ENCODE data around the gene PRKAB1. TPM values are rescaled to one million over a fixed set of nuclear protein-coding genes. Genes with fewer than 3 reads are reported as not detected.

PRKAB1 gene
- total RNA-seq, 1 experiment from 2014 or later, result 36.3 TPM

- H3K9me3 ChIP-seq (ENCODE audit: control insufficient read depth, insufficient read depth, low read depth, low read length), result no peaks in the 10 kb centered on the region
- TF ChIP-seq TCF7L2 (IDR thresholded peaks at IDR 0.05; ENCODE audit: low read depth, low read length) (0 out of 2 replicates have a peak, but pooled peaks have one; percentile 48), SIN3A (IDR thresholded peaks at IDR 0.05; ENCODE audit: borderline replicate concordance, insufficient read depth, low read depth, low read length) (no peak)
- in situ Hi-C loops (cut with HindIII; ENCODE audit: low pct_unique_long_range_greater_than_20kb, low sequenced_read_pairs) (no loop called here), intact Hi-C loops (cut with micrococcal nuclease; ENCODE audit: unreplicated experiment) (no loop called here)
- no peak overlapping the region for H3K4me3 ChIP-seq (ENCODE audit: low read depth in 2 of 2, low read length in 2 of 2)
- H3K27me3 ChIP-seq (ENCODE audit: control insufficient read depth, insufficient read depth, low read length), result no peaks in the 10 kb centered on the region
- no peak; the same call in 1 of the 2 replicates for ATAC-seq
- no TSS peak for BruUV-seq (replicated peaks)
- H3K27ac ChIP-seq (ENCODE audit: low read length), result no peak overlapping the region
- H3K36me3 ChIP-seq (ENCODE audit: control insufficient read depth, insufficient read depth, low read length), result peaks cover 2% of the 10 kb centered on the region
- ChIA-PET CTCF (no interaction called here), POLR2A (no interaction called here)
- DNase-seq (ENCODE audit: low read depth, low spot score), result no peak
- peaks cover 3% of the 10 kb centered on the region; the same call in 1 of the 2 replicates for H3K4me1 ChIP-seq (ENCODE audit: control insufficient read depth, insufficient read depth, low read length)
Observed at GRCh38 chr12:119692997-119693396, 25.1 kb downstream of the PRKAB1 start.

GRCh38 chr12:119693511-119693910 lies 25.6 kb downstream of the PRKAB1 start:
- DNase-seq (ENCODE audit: low read depth, low spot score) (no peak), ATAC-seq (no peak)
- ChIA-PET CTCF (no interaction called here), POLR2A (no interaction called here)
- intact Hi-C loops (cut with micrococcal nuclease; ENCODE audit: unreplicated experiment) (no loop called here), in situ Hi-C loops (cut with HindIII; ENCODE audit: low pct_unique_long_range_greater_than_20kb, low sequenced_read_pairs) (no loop called here)
- H3K27ac ChIP-seq (ENCODE audit: low read length), result no peak overlapping the region
- H3K36me3 ChIP-seq (ENCODE audit: control insufficient read depth, insufficient read depth, low read length), result peaks cover 3% of the 10 kb centered on the region
- TF ChIP-seq CTCF (IDR thresholded peaks at IDR 0.05), result no peak
- TF ChIP-seq SIN3A (IDR thresholded peaks at IDR 0.05; ENCODE audit: borderline replicate concordance, insufficient read depth, low read depth, low read length), result no peak
- no peak for TF ChIP-seq REST (IDR thresholded peaks at IDR 0.05; ENCODE audit: insufficient read depth in 1 of 2, low read depth in 2 of 2, low read length in 1 of 2)
- TF ChIP-seq TCF7L2 (IDR thresholded peaks at IDR 0.05; ENCODE audit: low read depth, low read length), result no peak
- no peak for TF ChIP-seq POLR2AphosphoS5 (IDR thresholded peaks at IDR 0.05; ENCODE audit: low read depth, low read length)
- no TSS peak for BruUV-seq (replicated peaks)
- H3K4me3 ChIP-seq (ENCODE audit: low read depth in 2 of 2, low read length in 2 of 2), result no peak overlapping the region
- H3K4me1 ChIP-seq (ENCODE audit: control insufficient read depth, insufficient read depth, low read length), result peaks cover 3% of the 10 kb centered on the region; the same call in 1 of the 2 replicates
- H3K27me3 ChIP-seq (ENCODE audit: control insufficient read depth, insufficient read depth, low read length), result no peaks in the 10 kb centered on the region
- H3K9me3 ChIP-seq (ENCODE audit: control insufficient read depth, insufficient read depth, low read depth, low read length), result no peaks in the 10 kb centered on the region

- intact Hi-C loops (cut with micrococcal nuclease; ENCODE audit: unreplicated experiment), result no loop called here
- ChIA-PET POLR2A (no interaction called here), CTCF (no interaction called here)
- in situ Hi-C loops (cut with HindIII; ENCODE audit: low pct_unique_long_range_greater_than_20kb, low sequenced_read_pairs), result no loop called here
- no peak for TF ChIP-seq CTCF (IDR thresholded peaks at IDR 0.05)
- no peak for TF ChIP-seq REST (IDR thresholded peaks at IDR 0.05; ENCODE audit: insufficient read depth in 1 of 2, low read depth in 2 of 2, low read length in 1 of 2)
- no peak for TF ChIP-seq TCF7L2 (IDR thresholded peaks at IDR 0.05; ENCODE audit: low read depth, low read length)
- no peak for TF ChIP-seq POLR2AphosphoS5 (IDR thresholded peaks at IDR 0.05; ENCODE audit: low read depth, low read length)
- H3K27me3 ChIP-seq (ENCODE audit: control insufficient read depth, insufficient read depth, low read length), result no peaks in the 10 kb centered on the region
- H3K4me3 ChIP-seq (ENCODE audit: low read depth in 2 of 2, low read length in 2 of 2), result no peak overlapping the region
- H3K27ac ChIP-seq (ENCODE audit: low read length), result no peak overlapping the region; the same call in 1 of the 2 replicates
- peaks cover 3% of the 10 kb centered on the region for H3K36me3 ChIP-seq (ENCODE audit: control insufficient read depth, insufficient read depth, low read length)
- no peaks in the 10 kb centered on the region for H3K9me3 ChIP-seq (ENCODE audit: control insufficient read depth, insufficient read depth, low read depth, low read length)
- DNase-seq (ENCODE audit: low read depth, low spot score) (no peak), ATAC-seq (no peak)
- H3K4me1 ChIP-seq (ENCODE audit: control insufficient read depth, insufficient read depth, low read length), result peaks cover 3% of the 10 kb centered on the region; the same call in 1 of the 2 replicates
- BruUV-seq (replicated peaks), result no TSS peak
Observed at GRCh38 chr12:119694111-119694510, 26.2 kb downstream of the PRKAB1 start.

Data from Panc1 (cell line).